Ovary (tissue), 3 donors: ENCODE measurements around the gene TCERG1L.

Experiments
- CTCF ChIP-seq, 3 donors: fragments of 450-650 bp in 2 of 3; fragments of 200-600 bp in 1 of 3; IDR thresholded peaks; one replicate each; pipeline versions ENCODE4 v1.5.1 to v1.8.0; 2016 to 2022; ENCODE audit warnings: antibody characterized with exemption in 3 of 3, mild to moderate bottlenecking in 1 of 3
- EP300 ChIP-seq: sonication (generic); formaldehyde crosslinking; IDR thresholded peaks from one replicate; pipeline ENCODE4 v1.6.1; 2017; ENCODE audit warnings: antibody characterized with exemption
- POLR2A ChIP-seq: fragments of 450-650 bp; IDR thresholded peaks from one replicate; pipeline ENCODE4 v1.6.1; 2017; ENCODE audit warnings: antibody characterized with exemption, mild to moderate bottlenecking, moderate library complexity
- donor health status: DM: no; HTN: no; CAD: no.

GRCh38 chr10:131245475-131246059, 66.0 kb downstream of the TCERG1L start:
- no peak for TF ChIP-seq CTCF (IDR thresholded peaks at IDR 0.05)
- TF ChIP-seq POLR2A = no peak
- TF ChIP-seq EP300 = no peak
